Muscle layer of colon (tissue), 2 donors: ENCODE measurements around the gene VEGFC.

ENCODE experiments used
- H3K27ac ChIP-seq: one replicate; pipeline ENCODE4 v1.7.0; 2013; ENCODE audit warnings: low read depth, mild to moderate bottlenecking, low read length, moderate library complexity
- H3K27me3 ChIP-seq, 2 donors: one replicate each; pipeline ENCODE4 v1.7.0; 2013; ENCODE audit warnings: low read length in 2 of 2, mild to moderate bottlenecking in 2 of 2; ENCODE audit not compliant: insufficient read depth in 2 of 2, control insufficient read depth in 1 of 2
- H3K36me3 ChIP-seq: one replicate; pipeline ENCODE4 v1.7.0; 2013; ENCODE audit warnings: mild to moderate bottlenecking, low read length; ENCODE audit not compliant: insufficient read depth
- H3K4me1 ChIP-seq: one replicate; pipeline ENCODE4 v1.7.0; 2013; ENCODE audit warnings: mild to moderate bottlenecking, low read length; ENCODE audit not compliant: insufficient read depth
- H3K4me3 ChIP-seq, 2 donors: one replicate each; pipeline ENCODE4 v1.7.0; 2013; ENCODE audit warnings: low read length in 2 of 2, low read depth in 1 of 2, mild to moderate bottlenecking in 1 of 2, moderate library complexity in 1 of 2
- H3K9ac ChIP-seq: one replicate; pipeline ENCODE4 v1.7.0; 2013; ENCODE audit warnings: low read length
- H3K9me3 ChIP-seq: one replicate; pipeline ENCODE4 v1.7.0; 2013; ENCODE audit warnings: mild to moderate bottlenecking, low read length
- donor health status: abdominal sarcoma.
- donor health status: Adenocarcinoma of cecum.

Gene VEGFC

GRCh38 chr4:176671532-176671931, 121.2 kb downstream of the VEGFC start:
- Histone ChIP-seq H3K9me3 (no peaks in the 10 kb centered on the region), H3K4me1 (no peaks in the 10 kb centered on the region), H3K9ac (no peak overlapping the region), H3K27ac (no peak overlapping the region), H3K4me3 (no peak overlapping the region), H3K36me3 (no peaks in the 10 kb centered on the region), H3K27me3 (no peaks in the 10 kb centered on the region)

DNA sequence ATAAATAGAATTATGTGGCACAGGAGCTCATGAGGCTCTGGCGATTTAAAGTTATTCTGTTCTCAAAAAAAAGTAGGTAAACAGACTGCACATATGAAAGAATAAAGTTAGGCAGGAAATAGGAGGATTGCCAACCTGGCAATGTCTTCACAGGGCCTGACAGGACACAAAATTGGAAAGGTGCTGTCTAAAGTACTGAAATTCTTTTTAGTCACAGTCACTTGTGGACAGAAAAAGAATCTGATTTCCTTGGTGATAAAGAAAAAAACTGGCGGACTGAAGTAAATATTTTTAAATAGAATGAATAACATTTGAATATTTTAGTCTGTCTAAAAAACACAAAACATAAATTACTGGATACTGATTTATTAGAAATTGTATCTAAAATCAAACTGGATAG, 124.4 kb downstream of the VEGFC start:
- Histone ChIP-seq H3K4me3 (no peak overlapping the region), H3K36me3 (no peaks in the 10 kb centered on the region), H3K9ac (no peak overlapping the region), H3K4me1 (no peaks in the 10 kb centered on the region), H3K27me3 (no peaks in the 10 kb centered on the region), H3K9me3 (no peaks in the 10 kb centered on the region), H3K27ac (no peak overlapping the region)

DNA sequence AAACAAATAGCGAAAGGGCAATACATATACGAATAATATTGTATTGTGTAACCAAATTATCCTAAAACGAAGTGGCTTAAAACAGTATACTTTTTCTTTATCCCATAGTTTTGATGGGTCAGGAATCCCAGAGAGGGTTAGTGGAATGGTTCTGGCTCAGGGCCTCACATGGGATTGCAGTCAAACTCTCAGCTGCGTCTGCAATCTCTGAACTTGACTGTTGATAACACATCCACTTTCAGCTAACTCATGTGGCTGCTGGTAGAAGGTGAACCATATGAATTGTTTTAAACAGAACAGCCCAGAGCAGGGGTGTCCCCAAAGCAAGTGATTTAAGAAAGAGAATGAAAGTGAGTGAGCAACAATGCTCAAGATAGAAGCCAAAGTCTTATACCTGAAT, 127.8 kb downstream of the VEGFC start:
- Histone ChIP-seq H3K9me3 (no peaks in the 10 kb centered on the region), H3K9ac (no peak overlapping the region), H3K27me3 (no peaks in the 10 kb centered on the region), H3K4me1 (no peaks in the 10 kb centered on the region), H3K36me3 (no peaks in the 10 kb centered on the region), H3K27ac (no peak overlapping the region), H3K4me3 (no peak overlapping the region)

GRCh38 chr4:176660561-176660960, 132.2 kb downstream of the VEGFC start:
- Histone ChIP-seq H3K27ac (no peak overlapping the region), H3K4me3 (no peak overlapping the region), H3K36me3 (no peaks in the 10 kb centered on the region), H3K9ac (no peak overlapping the region), H3K9me3 (no peaks in the 10 kb centered on the region), H3K4me1 (no peaks in the 10 kb centered on the region), H3K27me3 (no peaks in the 10 kb centered on the region)

- Histone ChIP-seq H3K27me3 (no peaks in the 10 kb centered on the region), H3K4me3 (no peak overlapping the region), H3K9me3 (no peaks in the 10 kb centered on the region), H3K9ac (no peak overlapping the region), H3K36me3 (no peaks in the 10 kb centered on the region), H3K27ac (no peak overlapping the region), H3K4me1 (no peaks in the 10 kb centered on the region)
These were observed 136.6 kb downstream of the VEGFC start for GRCh38 chr4:176656108-176656507.

- no peak overlapping the region for H3K4me3 ChIP-seq
- no peaks in the 10 kb centered on the region for H3K36me3 ChIP-seq
- H3K4me1 ChIP-seq = no peaks in the 10 kb centered on the region
- no peak overlapping the region for H3K9ac ChIP-seq
- H3K27ac ChIP-seq = no peak overlapping the region
- H3K9me3 ChIP-seq = no peaks in the 10 kb centered on the region
- H3K27me3 ChIP-seq = no peaks in the 10 kb centered on the region
These were observed 138.0 kb downstream of the VEGFC start for GRCh38 chr4:176654565-176655216.

DNA sequence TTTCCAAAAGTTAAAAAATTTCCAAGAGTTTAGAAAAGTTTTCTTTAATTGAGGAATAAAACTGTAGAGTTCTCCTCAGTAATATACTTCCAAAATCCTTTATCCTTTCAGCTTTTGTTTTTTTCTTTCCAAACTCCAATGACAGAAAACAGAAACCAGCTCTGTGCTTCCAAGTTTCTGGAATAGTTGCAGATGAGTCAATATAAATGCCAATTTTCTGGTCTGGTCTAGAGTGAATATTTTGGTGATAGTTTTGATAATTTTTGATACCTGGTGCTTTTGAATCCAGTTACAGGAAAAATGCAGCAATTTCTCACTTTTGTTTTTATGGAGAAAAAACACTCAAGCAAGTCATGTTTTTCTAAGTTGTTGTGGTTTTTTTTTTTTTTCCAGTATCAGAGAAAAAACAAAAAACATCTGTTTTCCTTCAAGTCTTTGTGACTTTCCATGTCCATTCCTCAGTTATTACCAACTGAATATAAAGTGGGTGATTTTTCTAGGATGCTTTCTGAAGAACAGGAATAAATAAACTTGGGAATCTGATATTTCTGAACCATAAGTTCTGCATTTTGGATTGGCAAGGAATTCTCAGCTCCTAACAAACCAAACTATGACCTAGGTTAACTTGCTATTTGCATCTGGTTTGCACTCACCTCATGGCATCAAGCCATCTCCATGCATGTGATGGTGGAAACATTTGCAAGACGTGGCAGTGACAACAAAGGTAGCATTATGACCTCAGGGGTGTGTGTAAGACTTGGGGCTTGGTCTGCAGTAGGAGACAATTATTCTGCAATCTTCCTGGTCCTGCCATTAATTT, 139.1 kb downstream of the VEGFC start:
- Histone ChIP-seq H3K27ac (no peak overlapping the region), H3K4me1 (no peaks in the 10 kb centered on the region), H3K9me3 (no peaks in the 10 kb centered on the region), H3K9ac (no peak overlapping the region), H3K4me3 (no peak overlapping the region), H3K36me3 (no peaks in the 10 kb centered on the region), H3K27me3 (no peaks in the 10 kb centered on the region)

DNA sequence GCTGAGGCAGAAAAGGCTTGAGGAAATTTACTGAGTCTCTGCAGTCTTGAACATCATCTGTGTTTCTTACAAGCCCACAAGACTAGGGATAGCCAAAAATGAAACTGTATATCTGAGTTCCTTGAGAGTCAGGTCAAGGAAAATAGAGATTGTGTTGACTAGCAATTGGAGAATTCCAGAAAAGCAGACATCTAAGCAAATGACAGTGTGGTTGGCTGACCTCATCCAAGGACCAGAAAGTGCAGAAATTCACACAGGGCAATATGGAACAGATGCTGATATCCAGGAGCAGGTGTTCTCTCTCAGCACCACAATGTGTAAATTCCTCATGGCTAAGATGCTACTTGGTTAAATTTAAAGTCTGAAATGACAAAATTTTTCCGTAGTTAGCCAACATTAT, 146.4 kb downstream of the VEGFC start:
- no peak overlapping the region for H3K27ac ChIP-seq
- H3K4me3 ChIP-seq = no peak overlapping the region
- H3K27me3 ChIP-seq = no peaks in the 10 kb centered on the region
- no peak overlapping the region for H3K9ac ChIP-seq
- no peaks in the 10 kb centered on the region for H3K36me3 ChIP-seq
- no peaks in the 10 kb centered on the region for H3K4me1 ChIP-seq
- no peaks in the 10 kb centered on the region for H3K9me3 ChIP-seq

DNA sequence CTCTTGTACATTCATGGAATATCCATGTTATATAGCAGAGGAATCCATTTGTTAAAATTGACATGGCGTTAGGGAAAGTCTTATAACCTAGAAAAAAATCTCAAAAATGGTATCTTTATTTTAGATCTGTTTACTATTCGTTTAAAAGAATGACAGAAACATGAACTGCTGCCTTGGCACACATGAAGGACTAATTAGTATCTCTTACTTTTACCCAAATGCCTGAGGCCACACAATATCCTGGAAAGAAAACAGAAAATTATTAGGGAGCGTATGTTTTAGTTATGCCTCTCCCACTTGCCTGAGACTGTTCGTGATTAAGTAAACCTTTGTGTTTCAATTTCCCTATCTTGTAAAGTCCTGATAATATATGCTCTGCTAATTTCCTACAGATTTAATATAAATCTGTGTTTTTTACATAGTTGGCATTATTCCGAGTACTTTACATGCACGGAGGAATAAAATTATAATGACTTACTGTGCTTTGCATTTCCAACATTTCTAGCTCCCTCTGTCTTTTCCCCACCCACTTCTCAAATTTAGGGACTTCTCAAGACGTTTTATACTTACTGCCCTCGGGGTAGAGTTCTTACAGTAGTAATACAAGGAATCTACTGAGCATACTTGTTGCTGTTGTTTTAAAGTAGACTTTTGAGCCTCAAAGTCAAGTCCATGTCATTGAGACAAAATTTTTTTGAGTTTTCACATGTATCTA, 147.3 kb downstream of the VEGFC start:
- Histone ChIP-seq H3K4me3 (no peak overlapping the region), H3K9ac (no peak overlapping the region), H3K4me1 (no peaks in the 10 kb centered on the region), H3K36me3 (no peaks in the 10 kb centered on the region), H3K9me3 (no peaks in the 10 kb centered on the region), H3K27ac (no peak overlapping the region), H3K27me3 (no peaks in the 10 kb centered on the region)

- Histone ChIP-seq H3K9ac (no peak overlapping the region), H3K4me1 (no peaks in the 10 kb centered on the region), H3K4me3 (no peak overlapping the region), H3K9me3 (no peaks in the 10 kb centered on the region), H3K36me3 (no peaks in the 10 kb centered on the region), H3K27ac (no peak overlapping the region), H3K27me3 (no peaks in the 10 kb centered on the region)
These were observed 150.2 kb downstream of the VEGFC start for GRCh38 chr4:176642472-176642871.

GRCh38 chr4:176641237-176641636, 151.5 kb downstream of the VEGFC start:
- H3K27me3 ChIP-seq = no peaks in the 10 kb centered on the region
- H3K4me1 ChIP-seq = no peaks in the 10 kb centered on the region
- H3K9ac ChIP-seq = no peak overlapping the region
- H3K9me3 ChIP-seq = no peaks in the 10 kb centered on the region
- H3K4me3 ChIP-seq = no peak overlapping the region
- no peaks in the 10 kb centered on the region for H3K36me3 ChIP-seq
- no peak overlapping the region for H3K27ac ChIP-seq
